GM10847 (cell line): ENCODE data around the gene ALPK1.

Experiments
- POLR2A ChIP-seq: IDR thresholded peaks from 2 replicates; pipeline ENCODE4 v1.6.1; 2011; ENCODE audit not compliant: insufficient read length; ENCODE audit errors: extremely low read depth

The ALPK1 gene

DNA sequence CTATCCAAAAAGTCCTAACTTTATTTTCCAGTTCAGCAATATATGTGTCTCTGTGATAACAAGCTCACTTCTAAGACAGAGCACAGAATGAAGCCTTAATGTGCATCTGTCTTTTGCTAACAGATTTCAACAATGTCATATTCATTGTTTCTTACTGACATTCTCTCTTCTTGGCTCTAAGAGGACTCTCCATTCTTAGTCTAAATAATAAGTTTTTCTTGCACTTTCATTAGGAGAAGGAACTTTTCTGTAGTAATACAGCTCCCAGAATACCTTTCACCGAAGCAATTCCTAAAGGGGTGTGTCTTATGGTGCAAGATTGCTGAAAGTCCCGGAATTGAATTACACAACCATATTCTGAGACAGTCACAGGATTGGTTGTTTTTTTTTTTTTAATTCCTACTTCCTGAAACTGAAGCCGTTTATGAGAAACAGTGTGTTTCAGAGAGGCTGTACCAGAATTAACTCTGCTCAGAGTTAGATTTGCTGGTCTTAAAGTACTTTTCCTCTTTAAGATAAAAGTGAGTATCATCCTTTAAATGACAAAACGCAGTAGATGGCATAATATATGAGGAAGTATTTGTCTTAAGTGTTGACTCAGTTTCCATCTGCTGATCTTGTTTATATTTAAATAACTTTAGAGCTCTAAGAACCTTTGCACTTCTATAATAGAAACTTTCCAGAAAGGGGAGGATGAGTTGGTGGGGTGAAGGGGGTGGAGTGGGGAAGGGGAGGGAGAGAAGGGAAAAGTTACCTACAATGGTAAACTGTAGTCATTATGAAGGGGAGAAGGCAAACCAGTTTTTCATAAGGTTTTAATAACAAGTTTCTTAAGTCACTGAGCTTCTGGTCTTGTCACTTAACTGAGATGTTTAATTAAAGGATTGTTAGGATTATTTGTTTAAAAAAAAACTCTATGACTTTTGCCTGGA, at the start of gene ALPK1:
ALPK1 (plus strand) TSS at position 421 of the 932 bp plus-strand sequence.
- TF ChIP-seq POLR2A: no peak

DNA sequence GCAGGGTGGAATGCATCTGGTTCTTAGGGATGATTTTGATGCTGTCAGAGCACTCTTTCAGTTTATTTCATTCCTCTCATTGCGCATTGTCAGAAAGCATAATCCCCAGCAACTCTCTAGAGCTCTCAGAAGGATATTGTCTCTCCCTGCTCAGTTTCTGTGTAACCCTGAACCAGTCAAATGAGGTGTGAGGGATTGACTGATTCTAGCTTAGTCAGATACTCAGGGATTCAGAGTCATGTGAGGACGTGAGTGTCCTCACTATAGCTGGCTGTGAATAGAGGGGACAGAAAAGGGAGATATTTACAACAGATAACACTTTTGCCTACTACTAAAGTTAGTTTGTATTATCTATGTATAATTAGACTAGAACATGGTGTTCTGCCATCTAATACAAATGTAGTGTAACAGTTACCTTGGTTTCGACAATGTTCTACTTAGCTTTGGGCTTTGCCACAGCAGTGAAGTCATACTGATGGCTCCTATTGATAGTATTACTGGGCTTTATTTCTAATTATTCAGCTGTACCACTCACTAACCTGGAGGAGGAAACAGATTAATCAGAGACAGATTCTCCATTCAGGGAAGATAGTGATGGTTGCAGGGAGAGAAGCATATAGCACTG, 46.0 kb upstream of the ALPK1 start:
- TF ChIP-seq POLR2A: no peak

DNA sequence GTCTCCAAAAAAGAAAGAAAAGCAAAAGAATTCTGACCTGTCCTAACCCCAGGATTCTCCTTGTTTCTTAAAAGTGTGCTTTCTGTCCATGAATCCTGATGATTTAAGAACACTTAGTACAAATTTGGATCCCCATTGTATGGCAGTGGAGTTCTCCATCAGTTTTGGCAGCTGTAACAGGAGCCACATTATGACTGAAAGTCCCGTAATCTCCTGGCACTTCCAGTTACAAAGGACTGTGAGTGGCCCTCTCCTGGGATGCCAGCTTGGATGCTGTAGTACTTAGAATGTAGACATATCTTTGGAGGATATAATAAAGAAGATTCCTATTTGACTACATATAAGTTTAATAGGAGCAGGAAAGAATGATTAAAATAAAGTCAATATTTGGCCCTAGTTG, 44.9 kb upstream of the ALPK1 start:
- TF ChIP-seq POLR2A: no peak

DNA sequence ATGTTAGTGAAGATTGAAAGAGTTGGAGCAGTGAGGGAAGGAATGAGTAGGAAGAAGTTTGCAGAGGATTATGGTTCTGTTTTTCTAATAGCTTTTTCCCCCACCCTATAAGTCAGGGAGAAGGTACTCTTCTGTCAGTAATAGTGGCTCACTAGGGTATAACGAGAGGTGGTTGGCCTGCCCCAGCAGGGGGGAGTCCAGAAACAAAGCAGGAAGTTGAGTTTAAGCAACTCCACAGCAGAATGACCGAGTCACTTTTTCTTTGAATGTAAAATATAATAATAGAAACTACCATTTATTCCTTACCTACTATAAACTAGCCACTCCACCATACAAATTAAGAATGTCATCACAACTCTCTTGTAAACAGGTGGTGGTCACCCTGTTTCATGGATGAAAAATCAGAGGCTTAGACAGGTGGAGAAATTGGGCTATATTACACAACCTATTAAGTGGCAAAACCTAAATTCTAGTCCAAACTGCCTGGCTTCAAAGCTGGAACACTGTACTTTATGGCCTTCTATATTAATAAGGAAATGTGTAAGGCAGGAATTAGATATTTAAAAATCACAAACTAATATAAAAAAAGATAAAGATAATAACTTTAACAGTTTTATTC, 43.7 kb upstream of the ALPK1 start:
- no peak for TF ChIP-seq POLR2A

DNA sequence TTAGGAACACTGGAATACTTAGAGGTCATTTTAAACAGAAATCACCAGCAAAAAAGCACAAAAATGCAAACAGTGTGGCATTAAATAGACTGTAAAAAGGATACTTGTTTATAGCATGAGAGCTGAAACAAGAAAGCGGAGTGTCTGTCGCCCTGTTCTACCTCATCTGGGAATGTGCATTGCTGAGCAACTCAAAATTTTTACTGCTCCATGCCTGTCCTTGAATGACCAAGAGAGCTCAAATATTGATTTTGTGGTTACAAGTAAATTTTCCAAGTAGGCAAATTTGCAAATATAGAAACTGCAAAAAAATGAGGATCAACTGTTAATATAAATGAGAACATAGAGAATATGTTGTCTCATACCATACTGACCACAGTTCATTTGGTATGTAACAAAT, 40.1 kb upstream of the ALPK1 start:
- no peak for TF ChIP-seq POLR2A

DNA sequence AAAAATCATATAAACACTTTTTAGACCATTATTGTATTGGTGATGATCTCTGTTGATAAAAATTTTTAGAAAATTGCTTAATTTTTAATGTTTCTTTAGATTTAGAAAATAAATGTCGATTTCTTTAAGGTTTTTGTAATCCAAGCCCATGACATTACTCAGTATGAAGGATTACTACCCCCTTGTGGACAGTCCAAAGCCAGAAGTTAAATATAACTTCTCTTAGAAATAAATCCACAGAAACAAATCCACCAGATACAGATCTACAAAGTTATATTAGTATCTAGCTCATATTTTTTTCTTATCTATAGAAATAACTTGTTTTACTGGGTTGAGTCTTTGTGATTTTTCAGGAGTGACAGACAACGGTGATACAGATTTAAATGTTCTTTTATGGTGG, 30.3 kb upstream of the ALPK1 start:
- TF ChIP-seq POLR2A: no peak

DNA sequence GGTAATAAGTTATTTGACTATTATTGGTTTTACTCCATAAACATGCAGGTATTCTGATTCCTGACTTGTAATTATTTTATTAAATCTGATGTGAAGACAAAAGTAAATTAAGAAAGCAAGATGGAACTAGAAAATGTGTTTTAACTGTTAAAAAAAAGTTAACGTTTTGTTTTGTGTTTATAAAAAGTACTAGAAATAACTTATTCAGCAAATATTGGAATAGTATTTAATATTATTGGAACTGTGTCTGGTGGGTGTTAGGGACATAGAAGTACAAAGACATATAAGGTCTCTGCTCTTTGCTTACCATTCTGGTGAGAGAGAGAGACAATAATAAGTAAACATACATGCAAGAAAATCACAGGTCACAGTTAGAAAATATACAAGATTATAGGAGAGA, 27.1 kb upstream of the ALPK1 start:
- TF ChIP-seq POLR2A: no peak

DNA sequence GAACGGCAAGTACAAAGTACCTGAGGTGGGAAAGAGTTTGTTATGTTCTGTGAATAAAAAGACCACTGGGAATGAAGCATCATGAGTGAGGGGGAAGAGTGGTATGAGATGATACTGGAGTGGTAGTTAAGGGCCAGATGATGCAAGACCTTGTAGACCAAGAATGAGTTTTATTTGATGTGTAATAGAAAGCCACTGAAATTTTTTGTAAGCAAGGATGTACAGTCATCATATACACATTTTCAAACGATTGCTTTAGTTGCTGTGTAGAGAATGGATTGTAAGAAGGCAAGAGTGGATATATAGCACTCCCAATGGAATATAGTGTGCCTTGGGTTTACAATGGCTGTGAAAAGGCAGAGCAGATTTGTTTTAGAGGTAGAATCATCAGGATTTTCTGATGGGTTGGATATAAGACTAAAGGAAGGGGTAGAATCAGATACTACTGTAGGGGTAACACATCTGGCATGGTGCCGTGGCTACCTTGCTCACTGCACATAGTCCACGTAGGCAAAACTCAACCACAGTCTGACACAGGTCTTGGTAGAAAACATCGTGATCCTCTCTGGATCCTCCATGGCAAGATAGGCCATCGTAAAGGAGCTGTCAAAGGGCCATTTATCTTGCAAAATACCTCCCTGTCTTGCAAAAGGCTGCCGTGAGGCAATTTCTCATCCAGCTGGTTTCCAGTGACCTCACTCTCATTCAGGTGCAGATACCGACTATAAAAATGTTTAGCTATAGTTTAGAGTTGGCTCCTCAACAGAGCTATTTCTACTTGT, 26.3 kb upstream of the ALPK1 start:
- TF ChIP-seq POLR2A: no peak

DNA sequence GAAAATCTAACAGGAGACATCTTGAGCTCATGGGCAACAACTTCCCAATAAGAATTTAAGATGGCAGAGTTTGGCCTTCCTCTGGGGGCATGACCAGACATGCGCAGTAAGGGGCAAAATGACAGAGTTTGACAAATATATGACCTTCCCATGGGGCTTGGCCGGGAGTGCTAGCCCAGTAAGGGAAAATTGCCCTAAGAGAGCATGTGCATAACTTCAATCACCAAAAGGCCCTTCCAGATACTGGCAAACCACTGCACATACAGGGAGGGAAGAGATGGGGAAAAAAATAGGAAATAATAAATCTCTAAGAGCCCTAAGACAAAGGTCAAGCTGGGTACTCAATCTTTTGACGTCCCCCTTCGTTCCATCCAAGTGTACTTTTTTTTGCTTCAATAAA, 24.9 kb upstream of the ALPK1 start:
- TF ChIP-seq POLR2A: no peak

DNA sequence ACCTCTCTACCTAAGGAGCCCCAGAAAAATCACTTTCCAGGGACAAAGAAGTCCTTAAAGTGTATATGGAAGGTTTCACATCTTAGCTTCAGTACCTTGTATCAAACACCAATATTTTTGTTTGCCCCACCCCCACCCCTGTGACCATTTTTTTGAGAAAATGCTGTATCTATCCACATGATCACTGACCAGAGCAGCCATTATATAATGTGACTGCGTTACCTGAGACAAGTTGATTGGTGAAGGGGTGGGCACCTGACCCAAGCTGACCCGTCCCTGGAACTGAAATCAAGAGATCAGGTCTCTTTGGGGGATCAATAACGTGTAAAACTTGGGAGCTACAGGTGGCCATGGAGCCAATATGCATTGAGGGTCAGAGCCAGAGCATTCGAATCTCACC, 22.2 kb upstream of the ALPK1 start:
- no peak for TF ChIP-seq POLR2A

DNA sequence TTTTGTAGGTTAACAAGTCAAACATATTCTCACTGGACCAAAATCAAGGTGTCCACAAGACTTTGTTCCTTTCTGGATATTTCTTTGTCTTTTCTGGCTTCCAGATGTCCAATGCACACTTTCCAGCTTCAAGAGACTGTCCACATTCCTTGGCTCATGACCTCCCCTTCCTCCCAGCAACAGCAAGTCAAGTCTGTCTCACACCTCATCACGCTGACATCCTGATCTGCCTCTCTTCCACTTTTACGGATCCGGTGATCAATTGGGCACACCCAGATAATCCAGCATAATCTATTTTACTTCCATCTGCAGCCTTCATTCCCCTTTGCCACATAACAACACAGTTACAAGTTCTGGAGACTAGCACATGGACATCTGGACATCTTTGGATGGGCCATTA, 21.1 kb upstream of the ALPK1 start:
- TF ChIP-seq POLR2A: no peak

DNA sequence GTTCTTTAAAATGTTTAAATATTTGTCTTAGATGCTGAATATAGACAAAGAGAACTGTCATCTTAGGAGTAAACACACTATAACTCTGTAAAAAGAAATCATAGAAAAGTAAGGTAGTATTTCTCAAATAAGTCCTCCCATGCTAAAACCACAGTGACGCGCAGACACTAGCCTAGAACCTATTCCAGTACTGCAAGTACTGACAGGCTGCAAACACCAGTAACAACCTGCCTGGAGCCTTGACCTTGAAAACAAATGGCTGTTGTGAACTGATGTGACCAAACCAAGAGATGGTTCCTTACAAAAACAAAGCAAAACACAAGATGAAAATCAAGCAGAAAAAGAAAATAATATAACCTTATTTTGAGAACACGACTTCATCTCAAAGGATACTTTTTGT, 19.9 kb upstream of the ALPK1 start:
- TF ChIP-seq POLR2A: no peak

DNA sequence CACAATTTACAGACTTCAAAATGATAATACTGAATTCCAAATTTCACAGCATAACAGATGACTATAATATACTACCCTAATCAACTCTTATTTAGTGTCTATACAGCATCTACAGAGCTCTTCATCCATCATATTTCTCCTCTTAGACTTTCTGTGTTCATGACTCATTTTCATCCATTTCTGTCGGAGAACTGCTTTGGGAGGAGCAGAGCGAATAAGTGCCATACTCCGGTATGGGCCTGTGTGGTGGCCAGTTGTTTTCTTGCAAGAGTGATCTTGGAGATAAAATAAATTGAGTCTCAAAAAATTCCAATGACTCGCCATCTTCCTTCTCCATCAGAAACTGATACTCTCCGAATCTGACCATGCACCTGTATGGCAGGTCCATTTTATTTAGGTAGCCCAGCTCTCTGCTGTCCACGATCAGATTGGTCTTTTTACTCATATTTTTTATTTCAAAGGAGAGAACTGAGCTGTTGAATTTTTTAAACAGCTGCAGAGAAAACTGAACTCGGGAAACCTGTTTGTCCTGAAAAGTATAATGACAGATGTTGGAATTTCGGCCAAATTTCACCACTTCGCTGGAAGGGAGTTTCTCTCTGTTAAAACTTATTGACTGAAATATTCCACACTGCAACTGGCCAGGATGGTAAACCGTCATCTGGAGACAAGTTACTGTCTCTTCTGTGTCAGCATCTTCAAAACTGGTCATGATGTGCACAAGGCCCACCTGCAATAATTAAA, 19.3 kb upstream of the ALPK1 start:
- TF ChIP-seq POLR2A: no peak

DNA sequence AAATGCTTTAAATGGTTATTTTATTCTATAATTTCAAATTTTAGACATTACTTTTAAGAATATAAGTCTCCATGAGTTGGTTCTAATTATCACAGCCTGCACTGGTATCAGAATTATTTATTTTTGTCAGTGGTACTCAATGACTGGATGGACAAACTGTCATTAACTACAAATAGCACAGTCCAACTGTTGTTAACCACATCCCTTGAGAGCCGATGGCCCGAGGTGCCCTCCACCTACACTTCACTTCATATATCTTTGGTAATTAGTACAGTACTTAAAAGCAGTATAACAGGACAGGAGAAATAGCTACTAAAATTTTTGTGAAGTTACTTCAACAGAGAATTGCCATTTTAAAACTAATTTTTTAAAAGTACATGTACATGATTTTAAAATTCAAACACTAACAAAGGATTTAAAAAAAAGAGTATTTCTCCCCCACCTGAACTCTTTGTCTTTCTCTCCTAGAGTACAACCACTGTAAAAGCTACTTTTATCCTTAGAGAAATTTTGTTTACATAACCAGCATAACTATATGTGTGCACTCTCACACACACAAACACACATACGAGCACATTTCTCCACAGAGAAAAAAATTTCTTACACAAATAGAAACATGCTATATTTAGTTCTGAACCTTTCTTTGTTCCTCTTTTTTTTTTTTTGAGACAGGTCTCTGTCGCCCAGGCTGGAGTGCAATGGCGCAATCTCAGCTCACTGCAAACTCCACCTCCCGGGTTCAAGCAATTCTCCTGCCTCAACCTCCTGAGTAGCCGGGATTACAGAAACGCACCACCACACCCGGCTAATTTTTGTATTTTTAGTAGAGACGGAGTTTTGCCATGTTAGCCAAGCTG, 17.9 kb upstream of the ALPK1 start:
- TF ChIP-seq POLR2A: no peak
